Stimulated activated naive B cell treated with anti-CD40 and anti-IgM and Interleukin-4, amounts not matched to agents 10 μg/mL and 1 μg/mL and 100 μg/mL, for 72 hours (primary cell): Measurements from ENCODE around the gene DRD5.
"Not testable (repeated sequence)": the region's sequence is repeated elsewhere in the genome, so short reads cannot be mapped to it uniquely, and the experiment has no call there.

ENCODE experiments used
- ATAC-seq, 2 donors: fragments of 150-1000 bp; cut with Tn5 transposase; replicated peaks; 2 replicates each; pipeline ENCODE4 v1.10.0; 2021; ENCODE audit warnings: moderate library complexity in 1 of 2
- DNase-seq: peaks from one replicate; pipeline ENCODE4 v3.0.0; 2021
- H3K27ac Mint-ChIP-seq: one replicate; pipeline ENCODE4 v1.8.0; 2022; ENCODE audit warnings: mild to moderate bottlenecking, mixed read lengths
- H3K27me3 Mint-ChIP-seq, 2 donors: one replicate each; pipeline ENCODE4 v1.8.0; 2022; ENCODE audit warnings: mixed read lengths in 2 of 2
- H3K36me3 Mint-ChIP-seq, 2 donors: one replicate each; pipeline ENCODE4 v1.8.0; 2022; ENCODE audit warnings: mixed read lengths in 2 of 2, mild to moderate bottlenecking in 1 of 2
- H3K4me1 Mint-ChIP-seq, 2 donors: one replicate each; pipeline ENCODE4 v1.8.0; 2022; ENCODE audit warnings: mixed read lengths in 2 of 2, mild to moderate bottlenecking in 1 of 2
- H3K4me3 Mint-ChIP-seq, 2 donors: one replicate each; pipeline ENCODE4 v1.8.0; 2022; ENCODE audit warnings: mild to moderate bottlenecking in 2 of 2, mixed read lengths in 2 of 2, moderate library complexity in 1 of 2
- H3K9me3 Mint-ChIP-seq, 2 donors: one replicate each; pipeline ENCODE4 v1.8.0; 2022; ENCODE audit warnings: mixed read lengths in 2 of 2, mild to moderate bottlenecking in 1 of 2

The DRD5 gene

DNA sequence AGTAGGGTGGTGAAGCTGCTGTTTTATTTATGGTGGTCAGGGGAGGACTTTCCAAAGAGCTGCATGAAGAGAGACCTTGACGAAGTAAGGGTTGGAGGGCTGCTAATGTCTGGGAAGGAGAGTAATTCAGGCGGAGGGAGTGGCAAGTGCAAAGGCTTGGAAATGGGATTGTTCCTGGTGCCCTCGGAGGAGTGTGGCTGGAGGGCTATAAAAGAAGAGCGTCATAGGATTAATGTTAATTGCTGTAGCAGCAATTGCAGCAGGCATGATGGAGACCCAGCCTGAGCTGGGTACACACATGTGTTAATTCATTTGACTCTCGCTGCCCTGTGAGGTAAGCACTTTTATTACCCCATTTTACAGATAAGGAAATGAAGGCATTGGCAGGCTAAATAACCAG, 4.5 kb downstream of the DRD5 start:
- H3K4me3 Mint-ChIP-seq, H3K27ac Mint-ChIP-seq, DNase-seq, H3K4me1 Mint-ChIP-seq, H3K9me3 Mint-ChIP-seq, H3K36me3 Mint-ChIP-seq, ATAC-seq: not testable (repeated sequence)
- H3K27me3 Mint-ChIP-seq, result peaks cover 22 to 42% of the 10 kb centered on the region in 2 donors

DNA sequence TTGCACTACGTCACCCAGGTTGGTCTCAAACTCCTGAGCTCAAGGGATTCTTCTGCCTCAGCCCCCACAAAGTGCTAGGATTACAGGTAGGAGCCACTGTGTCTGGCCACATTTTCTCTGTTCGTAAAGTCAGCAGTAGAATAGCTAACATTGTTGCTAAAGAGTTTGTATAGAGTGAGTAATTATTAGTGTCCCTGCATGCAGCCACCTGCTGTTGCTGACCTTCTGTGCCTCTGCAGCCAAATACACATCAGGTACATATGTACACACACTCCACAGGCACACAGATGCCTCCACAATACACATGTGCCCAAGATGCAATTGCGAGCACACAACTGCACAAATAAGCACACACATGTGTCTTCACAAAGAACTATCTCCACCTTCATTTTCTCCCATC, 10.9 kb downstream of the DRD5 start:
- DNase-seq, result no peak
- peaks cover 12 to 18% of the 10 kb centered on the region in 2 donors for H3K27me3 Mint-ChIP-seq
- no peaks in the 10 kb centered on the region for H3K36me3 Mint-ChIP-seq
- no peak overlapping the region for H3K4me3 Mint-ChIP-seq
- ATAC-seq, result no peak
- no peak overlapping the region for H3K27ac Mint-ChIP-seq
- H3K4me1 Mint-ChIP-seq, result no peaks in the 10 kb centered on the region
- peaks cover 1 to 5% of the 10 kb centered on the region in 2 donors for H3K9me3 Mint-ChIP-seq

DNA sequence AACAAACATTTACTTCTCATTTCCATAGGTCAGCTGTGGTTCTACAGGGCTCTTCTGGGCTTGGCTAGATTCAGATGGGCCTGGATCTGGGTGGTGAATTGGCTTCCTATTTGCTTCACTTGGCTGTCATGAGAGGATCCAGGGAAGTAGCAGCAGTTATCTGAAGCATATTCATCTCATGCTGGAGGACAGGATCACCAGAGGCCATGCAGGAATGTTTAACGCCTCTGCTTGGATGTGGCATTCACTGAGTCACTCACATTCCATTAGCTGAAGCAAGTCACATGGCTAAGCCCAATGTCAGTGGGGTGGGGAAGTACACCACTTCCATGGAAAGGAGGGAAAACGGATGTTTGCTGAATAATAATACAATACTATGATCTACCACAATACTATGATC, 15.2 kb downstream of the DRD5 start:
- not testable (repeated sequence) for H3K4me3 Mint-ChIP-seq, H3K4me1 Mint-ChIP-seq

DNA sequence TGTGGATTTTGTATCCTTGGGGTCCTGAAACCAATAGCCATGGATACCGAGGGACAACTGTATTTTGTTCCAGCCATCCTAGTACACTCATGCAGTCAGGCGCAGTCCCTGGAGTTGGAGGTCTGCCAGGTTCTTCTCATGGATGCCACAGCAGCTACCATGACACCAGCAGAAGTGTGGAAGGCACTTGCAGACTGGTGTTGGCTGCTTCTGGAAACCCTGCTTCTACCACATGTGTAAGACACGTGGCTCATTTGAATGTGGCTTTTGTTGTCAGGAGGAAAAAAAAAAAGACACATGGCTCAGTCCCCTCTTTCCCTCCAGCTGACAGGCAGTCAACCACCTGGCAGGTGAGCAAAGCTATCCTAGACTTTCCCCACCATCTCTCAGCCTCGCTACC, 19.4 kb downstream of the DRD5 start:
- Mint-ChIP-seq H3K4me3 (no peak overlapping the region), H3K36me3 (no peaks in the 10 kb centered on the region), H3K27me3 (peaks cover 20 to 25% of the 10 kb centered on the region in 2 donors), H3K27ac (no peak overlapping the region), H3K4me1 (peaks cover 0 to 2% of the 10 kb centered on the region in 2 donors), H3K9me3 (peaks cover 0 to 1% of the 10 kb centered on the region in 2 donors)
- no peak for DNase-seq
- no peak for ATAC-seq

More for the DNA sequence above, 15.2 kb downstream of the DRD5 start:
- peaks cover 14 to 16% of the 10 kb centered on the region in 2 donors for H3K27me3 Mint-ChIP-seq
- not testable (repeated sequence) for H3K36me3 Mint-ChIP-seq, ATAC-seq, H3K27ac Mint-ChIP-seq, DNase-seq, H3K9me3 Mint-ChIP-seq

DNA sequence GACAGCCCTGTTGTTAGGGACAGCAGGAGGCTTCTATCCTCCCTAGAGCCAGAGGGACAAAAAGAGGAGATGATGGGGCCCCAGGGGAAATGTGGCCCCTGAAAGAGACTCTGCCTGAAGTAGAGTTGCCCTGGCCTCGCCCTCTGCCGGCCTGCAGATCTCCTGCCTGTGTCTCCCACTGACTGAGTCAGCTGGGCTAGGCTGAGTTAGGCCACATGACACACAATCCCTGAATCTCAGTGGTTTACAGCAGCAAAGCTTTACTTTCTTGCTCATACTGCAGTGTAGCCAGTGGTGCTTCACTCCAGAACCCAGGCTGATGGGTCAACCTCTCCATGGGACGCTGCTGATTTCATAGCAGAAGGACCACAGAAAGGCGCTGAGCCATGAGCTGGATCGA, 23.5 kb downstream of the DRD5 start:
- ATAC-seq (no peak), DNase-seq (no peak)
- H3K27ac Mint-ChIP-seq, result no peak overlapping the region
- H3K4me1 Mint-ChIP-seq, result peaks cover 0 to 2% of the 10 kb centered on the region in 2 donors
- peaks cover 7 to 15% of the 10 kb centered on the region in 2 donors for H3K27me3 Mint-ChIP-seq
- H3K4me3 Mint-ChIP-seq, result no peak overlapping the region
- no peaks in the 10 kb centered on the region for H3K9me3 Mint-ChIP-seq
- H3K36me3 Mint-ChIP-seq, result no peaks in the 10 kb centered on the region

DNA sequence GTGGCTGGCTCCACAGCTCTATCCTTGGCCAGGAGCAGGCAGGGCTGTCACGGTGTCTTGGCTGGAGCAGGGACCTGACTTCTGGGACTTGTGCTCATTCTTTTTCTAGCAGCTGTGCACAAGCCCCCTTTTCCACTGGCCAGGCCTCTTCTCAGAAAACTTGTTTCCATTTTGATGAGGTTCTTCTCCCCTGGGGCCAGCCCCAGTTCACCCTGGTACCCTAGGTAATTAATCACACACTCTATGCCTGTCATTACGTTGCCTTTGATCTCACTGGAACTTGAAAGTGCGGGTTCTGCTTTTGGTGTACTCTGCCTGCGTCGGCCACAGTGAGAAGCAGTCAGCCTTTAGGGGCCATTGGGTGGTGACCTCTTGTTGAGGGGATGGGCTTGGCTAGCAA, 26.6 kb downstream of the DRD5 start:
- H3K27me3 Mint-ChIP-seq, result peaks cover 0 to 14% of the 10 kb centered on the region in 2 donors
- H3K27ac Mint-ChIP-seq, result no peak overlapping the region
- no peak for DNase-seq
- H3K4me1 Mint-ChIP-seq, result no peaks in the 10 kb centered on the region
- no peak overlapping the region for H3K4me3 Mint-ChIP-seq
- no peaks in the 10 kb centered on the region for H3K36me3 Mint-ChIP-seq
- ATAC-seq, result peak in 1 of 2 donors; percentile 53
- no peaks in the 10 kb centered on the region for H3K9me3 Mint-ChIP-seq

DNA sequence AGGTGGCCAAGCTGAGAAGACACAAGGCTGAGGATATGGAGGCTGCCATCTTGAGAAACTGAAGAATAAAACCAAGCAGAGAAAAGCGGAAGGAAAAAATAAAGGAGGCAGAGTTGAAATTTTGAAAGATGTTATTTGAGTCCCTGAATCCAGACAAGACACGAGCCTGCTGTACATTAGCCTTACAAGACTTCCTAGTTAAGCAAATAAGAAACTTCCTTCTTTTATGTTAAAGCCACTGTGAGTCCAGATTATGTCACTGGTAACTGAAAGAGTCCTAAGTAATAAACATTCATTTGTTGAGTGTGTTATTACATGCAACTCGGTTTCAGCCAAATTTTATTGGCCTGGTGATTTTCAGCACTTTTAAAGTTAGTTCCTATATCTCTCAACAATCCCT, 30.4 kb downstream of the DRD5 start:
- no peaks in the 10 kb centered on the region for H3K36me3 Mint-ChIP-seq
- no peak overlapping the region for H3K27ac Mint-ChIP-seq
- no peak for DNase-seq
- H3K4me1 Mint-ChIP-seq, result no peaks in the 10 kb centered on the region
- peaks cover 4 to 5% of the 10 kb centered on the region in 2 donors for H3K27me3 Mint-ChIP-seq
- no peak overlapping the region for H3K4me3 Mint-ChIP-seq
- no peak for ATAC-seq
- no peaks in the 10 kb centered on the region for H3K9me3 Mint-ChIP-seq

DNA sequence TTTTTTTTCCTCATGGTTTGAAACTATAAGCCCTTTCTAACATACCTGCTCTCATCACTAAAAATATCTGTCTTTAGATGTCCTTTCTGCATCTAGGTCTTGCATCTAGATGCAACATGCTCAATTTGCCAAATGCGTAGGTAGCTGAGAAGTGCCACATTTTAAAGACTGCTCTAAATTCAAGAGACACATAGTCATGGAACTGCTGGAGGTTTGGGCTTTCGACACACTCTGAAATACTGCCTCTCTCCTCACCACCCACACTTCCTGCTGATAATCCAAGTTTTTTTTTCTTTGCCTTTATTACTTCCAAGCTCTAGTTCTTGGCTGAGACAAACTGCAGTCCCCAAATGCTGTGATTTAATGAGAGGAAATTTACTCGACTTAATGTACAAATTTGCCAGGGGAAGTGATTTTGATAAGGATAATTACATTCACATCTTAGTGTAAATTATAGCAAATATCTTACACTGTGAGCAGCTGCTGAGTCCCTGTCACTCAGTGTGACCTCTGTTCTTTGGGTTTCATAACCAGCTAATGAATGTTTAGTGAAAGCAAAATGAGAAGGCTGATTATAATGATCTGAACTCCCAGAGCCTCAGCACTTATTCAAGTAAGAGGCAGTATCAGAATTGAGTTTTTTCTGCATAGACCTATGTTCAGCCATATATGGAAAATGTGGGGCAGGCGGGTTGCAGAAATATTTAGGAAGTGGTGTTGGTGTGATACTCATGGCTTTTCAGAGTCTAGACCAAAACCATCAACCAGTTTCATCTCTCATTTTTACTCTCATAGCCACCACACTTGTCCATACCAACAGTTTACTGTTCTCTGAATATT, 31.3 kb downstream of the DRD5 start:
- Mint-ChIP-seq H3K27me3 (peaks cover 4 to 5% of the 10 kb centered on the region in 2 donors), H3K4me1 (no peaks in the 10 kb centered on the region), H3K36me3 (no peaks in the 10 kb centered on the region), H3K27ac (no peak overlapping the region), H3K9me3 (peaks cover 0 to 1% of the 10 kb centered on the region in 2 donors), H3K4me3 (no peak overlapping the region)
- DNase-seq (no peak), ATAC-seq (peak; percentile 29 to 39)

DNA sequence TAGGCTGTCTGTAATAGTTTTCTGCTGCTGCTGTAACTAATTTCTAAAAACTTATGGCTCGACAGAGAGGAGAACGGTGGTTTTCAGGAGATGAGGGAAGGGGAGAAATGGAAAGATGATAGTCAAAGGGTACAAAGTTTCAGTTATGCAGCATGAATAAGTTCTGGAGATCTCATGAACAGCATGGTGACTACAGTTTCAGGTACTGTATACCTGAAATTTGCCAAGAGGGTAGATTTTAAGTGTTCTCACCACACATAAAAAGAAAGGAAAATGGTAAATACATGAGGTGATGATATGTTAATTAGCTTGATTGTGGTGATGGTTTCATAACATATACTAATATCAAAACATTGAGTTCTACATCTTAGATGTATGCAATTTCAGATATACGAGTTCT, 34.9 kb downstream of the DRD5 start:
- Mint-ChIP-seq H3K36me3 (no peaks in the 10 kb centered on the region), H3K27me3 (peaks cover 0 to 4% of the 10 kb centered on the region in 2 donors), H3K4me3 (no peak overlapping the region)

DNA sequence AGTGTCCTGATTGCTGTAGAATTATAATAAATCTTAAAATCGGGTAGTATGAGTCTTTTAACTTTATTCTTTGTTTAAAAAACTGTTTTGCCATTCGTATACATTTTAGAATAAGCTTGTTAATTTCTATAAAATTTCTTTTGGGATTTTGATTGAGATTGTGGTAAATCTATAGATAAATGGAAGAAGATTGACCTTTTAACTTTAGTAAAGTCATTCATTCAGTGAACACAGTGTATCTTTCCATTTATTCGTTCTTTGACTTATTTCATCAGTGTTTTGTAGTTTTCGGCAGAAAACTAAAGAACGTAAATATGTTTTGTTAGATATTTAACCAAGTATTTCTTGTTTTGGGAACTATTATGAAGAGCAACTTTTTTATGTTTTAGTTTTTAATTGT, 38.9 kb downstream of the DRD5 start:
- ATAC-seq (no peak), DNase-seq (no peak)
- H3K9me3 Mint-ChIP-seq, result peaks cover 4 to 5% of the 10 kb centered on the region in 2 donors
- H3K4me1 Mint-ChIP-seq, result no peaks in the 10 kb centered on the region
- no peak overlapping the region for H3K27ac Mint-ChIP-seq
- peaks cover 0 to 3% of the 10 kb centered on the region in 2 donors for H3K27me3 Mint-ChIP-seq
- no peak overlapping the region for H3K4me3 Mint-ChIP-seq
- no peaks in the 10 kb centered on the region for H3K36me3 Mint-ChIP-seq

More for the DNA sequence above, 34.9 kb downstream of the DRD5 start:
- H3K4me1 Mint-ChIP-seq, result no peaks in the 10 kb centered on the region
- H3K27ac Mint-ChIP-seq, result no peak overlapping the region
- ATAC-seq (no peak), DNase-seq (no peak)
- peaks cover 4 to 5% of the 10 kb centered on the region in 2 donors for H3K9me3 Mint-ChIP-seq

DNA sequence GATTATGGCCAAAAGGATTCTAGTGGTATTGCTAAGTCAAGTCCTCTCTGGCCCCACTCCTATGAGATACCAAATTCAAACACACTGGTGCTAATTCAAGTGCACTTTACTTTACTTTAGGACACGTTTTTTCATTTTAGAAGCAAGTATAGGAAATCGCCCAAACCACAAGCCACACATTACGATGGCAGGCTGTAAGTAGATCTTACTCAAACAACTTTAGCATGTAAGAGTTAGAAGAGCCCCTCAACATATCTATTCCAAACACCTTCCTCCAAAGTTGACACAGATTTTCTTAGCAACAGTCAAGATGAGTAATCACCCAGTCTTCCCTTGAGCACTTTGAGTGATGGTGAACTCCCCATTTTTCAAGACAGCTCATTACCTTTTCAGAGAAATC, 43.6 kb downstream of the DRD5 start:
- Mint-ChIP-seq H3K9me3 (no peaks in the 10 kb centered on the region), H3K4me1 (no peaks in the 10 kb centered on the region), H3K4me3 (no peak overlapping the region), H3K27me3 (peaks cover 0 to 7% of the 10 kb centered on the region in 2 donors), H3K36me3 (no peaks in the 10 kb centered on the region), H3K27ac (no peak overlapping the region)
- DNase-seq, result no peak
- ATAC-seq, result peak in 1 of 2 donors; percentile 14

DNA sequence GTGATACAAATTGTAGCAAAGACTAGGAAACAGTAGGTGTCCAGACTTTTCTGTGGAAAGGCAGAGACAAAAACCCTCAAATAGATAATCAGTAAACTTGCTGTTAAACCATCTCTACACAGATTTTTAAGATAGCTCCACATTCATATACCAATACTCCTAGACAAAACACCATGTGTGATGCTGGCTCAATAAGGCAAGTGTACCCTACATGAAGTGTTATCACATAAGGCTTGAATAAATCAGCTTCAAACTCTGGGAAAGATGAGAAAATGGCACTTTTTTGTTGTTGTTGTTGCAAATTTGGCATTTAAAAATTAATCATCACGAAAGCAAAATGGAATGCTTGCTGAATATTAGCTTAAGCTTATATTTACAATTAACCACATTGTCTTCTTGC, 45.1 kb downstream of the DRD5 start:
- no peaks in the 10 kb centered on the region for H3K36me3 Mint-ChIP-seq
- no peak overlapping the region for H3K4me3 Mint-ChIP-seq
- no peak for ATAC-seq
- H3K4me1 Mint-ChIP-seq, result no peaks in the 10 kb centered on the region
- H3K27ac Mint-ChIP-seq, result no peak overlapping the region
- H3K27me3 Mint-ChIP-seq, result peaks cover 0 to 7% of the 10 kb centered on the region in 2 donors
- no peaks in the 10 kb centered on the region for H3K9me3 Mint-ChIP-seq
- no peak for DNase-seq

DNA sequence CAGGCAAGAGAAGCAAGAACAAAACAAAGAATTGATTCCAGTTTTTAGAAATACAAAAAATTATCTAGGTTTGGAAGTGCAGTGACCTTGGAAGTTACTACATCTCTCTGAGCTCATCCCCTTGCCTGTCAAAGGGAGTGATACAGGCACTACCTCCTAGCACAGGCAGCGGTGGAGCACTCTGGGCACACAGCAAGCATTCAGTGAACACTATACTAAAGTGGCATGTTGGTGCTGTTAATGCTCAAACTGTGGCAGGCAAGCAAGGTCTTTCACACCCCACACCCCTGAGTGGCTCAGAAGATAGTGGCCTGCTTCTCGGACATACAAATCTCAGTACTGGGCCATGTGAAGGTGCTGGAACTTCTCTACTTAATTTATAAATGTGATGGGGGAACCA, 51.2 kb downstream of the DRD5 start:
- Mint-ChIP-seq H3K4me3 (no peak overlapping the region), H3K4me1 (no peaks in the 10 kb centered on the region), H3K27ac (no peak overlapping the region), H3K36me3 (no peaks in the 10 kb centered on the region), H3K27me3 (peaks cover 0 to 8% of the 10 kb centered on the region in 2 donors), H3K9me3 (no peaks in the 10 kb centered on the region)
- ATAC-seq (no peak), DNase-seq (no peak)

DNA sequence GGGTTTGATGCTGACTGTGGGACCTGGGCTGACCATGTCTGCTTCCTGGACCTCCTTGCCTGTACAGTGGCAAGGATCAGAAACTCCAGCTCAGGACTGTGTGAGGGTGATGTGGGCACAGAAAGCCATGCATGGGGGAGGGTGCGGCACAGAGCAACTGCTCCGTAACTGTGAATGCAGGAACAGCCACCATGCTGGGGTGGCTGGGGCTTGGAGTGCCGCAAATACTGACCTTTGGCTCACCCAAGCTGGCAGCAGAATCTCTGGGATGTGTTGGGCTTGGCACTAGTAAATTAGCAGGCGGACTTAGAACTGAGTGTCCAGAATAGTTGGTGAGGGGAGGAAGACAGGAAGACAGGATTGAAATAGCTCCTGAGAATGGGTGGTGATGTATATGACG, 52.0 kb downstream of the DRD5 start:
- Mint-ChIP-seq H3K36me3 (no peaks in the 10 kb centered on the region), H3K4me1 (no peaks in the 10 kb centered on the region), H3K9me3 (peaks cover 0 to 2% of the 10 kb centered on the region in 2 donors), H3K27me3 (peaks cover 0 to 8% of the 10 kb centered on the region in 2 donors), H3K4me3 (no peak overlapping the region), H3K27ac (no peak overlapping the region)
- DNase-seq (no peak), ATAC-seq (peak in 1 of 2 donors; percentile 16)
